Measurements from ENCODE around the gene MYL11. TPM values are rescaled to one million over a fixed set of nuclear protein-coding genes. Genes with fewer than 3 reads are reported as not detected.
A peak's percentile ranks its signal among the peaks of the same experiment; 100 is the strongest.

Gene MYL11
- total RNA-seq, 1 donor: not detected

DNA sequence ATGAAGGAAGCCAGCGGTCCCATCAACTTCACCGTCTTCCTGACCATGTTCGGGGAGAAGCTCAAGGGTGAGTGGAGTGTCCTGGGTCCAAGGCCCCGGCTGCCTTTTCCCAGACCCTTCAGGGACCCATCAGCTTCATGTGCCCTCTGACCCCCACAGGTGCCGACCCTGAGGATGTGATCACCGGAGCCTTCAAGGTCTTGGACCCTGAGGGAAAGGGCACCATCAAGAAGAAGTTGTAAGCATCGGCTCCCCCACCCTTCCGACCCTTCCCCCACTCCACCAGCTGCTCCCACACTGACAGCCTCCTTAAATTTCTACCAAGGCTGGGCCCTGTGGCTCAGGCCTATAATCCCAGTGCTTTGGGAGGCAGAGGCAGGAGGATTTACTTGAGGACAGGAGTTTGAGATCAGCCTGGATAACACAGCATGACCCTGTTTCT is 1.9 kb downstream of the MYL11 start:
- Histone ChIP-seq H3K4me3 (ENCODE audit: insufficient read depth, low read length) (no peak overlapping the region), H3K36me3 (ENCODE audit: insufficient read depth, low read length) (no peaks in the 10 kb centered on the region), H3K79me2 (ENCODE audit: insufficient read depth, low read length) (peaks cover 4% of the 10 kb centered on the region), H3K9me3 (ENCODE audit: low read depth, low read length) (no peaks in the 10 kb centered on the region), H3K27ac (ENCODE audit: low read depth, low read length) (no peak overlapping the region), H3K27me3 (ENCODE audit: insufficient read depth, low read length) (no peaks in the 10 kb centered on the region), H3K4me1 (ENCODE audit: insufficient read depth, low read length) (peaks cover 14% of the 10 kb centered on the region), H2AFZ (ENCODE audit: low read length) (no peak overlapping the region), H4K20me1 (ENCODE audit: insufficient read depth, low read length) (peaks cover 5% of the 10 kb centered on the region), H3K4me2 (ENCODE audit: insufficient read depth, low read length) (no peak overlapping the region)
- TF ChIP-seq, protein P1, sequence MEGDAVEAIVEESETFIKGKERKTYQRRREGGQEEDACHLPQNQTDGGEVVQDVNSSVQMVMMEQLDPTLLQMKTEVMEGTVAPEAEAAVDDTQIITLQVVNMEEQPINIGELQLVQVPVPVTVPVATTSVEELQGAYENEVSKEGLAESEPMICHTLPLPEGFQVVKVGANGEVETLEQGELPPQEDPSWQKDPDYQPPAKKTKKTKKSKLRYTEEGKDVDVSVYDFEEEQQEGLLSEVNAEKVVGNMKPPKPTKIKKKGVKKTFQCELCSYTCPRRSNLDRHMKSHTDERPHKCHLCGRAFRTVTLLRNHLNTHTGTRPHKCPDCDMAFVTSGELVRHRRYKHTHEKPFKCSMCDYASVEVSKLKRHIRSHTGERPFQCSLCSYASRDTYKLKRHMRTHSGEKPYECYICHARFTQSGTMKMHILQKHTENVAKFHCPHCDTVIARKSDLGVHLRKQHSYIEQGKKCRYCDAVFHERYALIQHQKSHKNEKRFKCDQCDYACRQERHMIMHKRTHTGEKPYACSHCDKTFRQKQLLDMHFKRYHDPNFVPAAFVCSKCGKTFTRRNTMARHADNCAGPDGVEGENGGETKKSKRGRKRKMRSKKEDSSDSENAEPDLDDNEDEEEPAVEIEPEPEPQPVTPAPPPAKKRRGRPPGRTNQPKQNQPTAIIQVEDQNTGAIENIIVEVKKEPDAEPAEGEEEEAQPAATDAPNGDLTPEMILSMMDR (IDR thresholded peaks at IDR 0.05; ENCODE audit: extremely low read depth, low read depth, low read length): no peak
- no peak for DNase-seq (ENCODE audit: insufficient read length, low spot score, missing footprints)

DNA sequence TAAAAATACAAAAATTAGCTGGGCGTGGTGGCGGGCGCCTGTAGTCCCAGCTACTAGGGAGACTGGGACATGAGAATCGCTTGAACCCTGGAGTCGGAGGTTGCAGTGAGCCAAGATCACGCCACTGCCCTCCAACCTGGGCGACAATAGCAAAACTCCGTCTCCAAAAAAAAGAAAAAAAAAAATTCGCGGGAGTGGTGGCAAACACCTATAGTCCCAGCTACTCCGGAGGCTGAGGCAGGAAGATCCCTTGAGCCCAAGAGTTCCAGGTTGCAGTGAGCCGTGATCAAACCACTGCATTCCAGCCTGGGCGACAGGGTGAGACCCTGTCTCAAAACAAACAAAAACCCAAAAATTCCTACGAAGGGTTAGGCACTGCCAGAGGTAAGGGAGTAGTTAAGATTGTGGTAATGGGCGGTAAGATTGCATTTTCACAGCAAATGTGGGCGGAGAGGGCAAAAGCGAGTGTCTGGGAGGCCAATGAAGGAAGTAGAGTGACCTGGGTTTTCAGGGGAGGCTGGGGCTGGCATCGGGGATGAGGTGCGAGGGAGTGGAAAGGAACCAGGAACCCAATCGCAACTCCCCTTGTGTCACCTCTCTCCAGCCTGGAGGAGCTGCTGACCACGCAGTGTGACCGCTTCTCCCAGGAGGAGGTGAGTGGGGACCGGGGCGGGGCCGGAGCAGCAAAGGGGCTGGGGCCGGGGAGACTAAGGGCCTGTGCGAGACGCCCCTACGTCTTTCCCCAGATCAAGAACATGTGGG is 2.6 kb downstream of the MYL11 start:
- H3K27ac ChIP-seq (ENCODE audit: low read depth, low read length): peak overlapping the region; percentile 91
- peak overlapping the region; percentile 88 for H3K4me3 ChIP-seq (ENCODE audit: insufficient read depth, low read length)
- H2AFZ ChIP-seq (ENCODE audit: low read length): peak overlapping the region; percentile 90
- peaks cover 4% of the 10 kb centered on the region for H3K79me2 ChIP-seq (ENCODE audit: insufficient read depth, low read length)
- TF ChIP-seq, protein P1 (IDR thresholded peaks at IDR 0.05; ENCODE audit: extremely low read depth, low read depth, low read length): no peak
- H3K36me3 ChIP-seq (ENCODE audit: insufficient read depth, low read length): no peaks in the 10 kb centered on the region
- H3K9me3 ChIP-seq (ENCODE audit: low read depth, low read length): no peaks in the 10 kb centered on the region
- H3K4me1 ChIP-seq (ENCODE audit: insufficient read depth, low read length): peaks cover 14% of the 10 kb centered on the region
- no peaks in the 10 kb centered on the region for H3K27me3 ChIP-seq (ENCODE audit: insufficient read depth, low read length)
- peaks cover 8% of the 10 kb centered on the region for H4K20me1 ChIP-seq (ENCODE audit: insufficient read depth, low read length)
- H3K4me2 ChIP-seq (ENCODE audit: insufficient read depth, low read length): peak overlapping the region; percentile 95
- no peak for DNase-seq (ENCODE audit: insufficient read length, low spot score, missing footprints)

DNA sequence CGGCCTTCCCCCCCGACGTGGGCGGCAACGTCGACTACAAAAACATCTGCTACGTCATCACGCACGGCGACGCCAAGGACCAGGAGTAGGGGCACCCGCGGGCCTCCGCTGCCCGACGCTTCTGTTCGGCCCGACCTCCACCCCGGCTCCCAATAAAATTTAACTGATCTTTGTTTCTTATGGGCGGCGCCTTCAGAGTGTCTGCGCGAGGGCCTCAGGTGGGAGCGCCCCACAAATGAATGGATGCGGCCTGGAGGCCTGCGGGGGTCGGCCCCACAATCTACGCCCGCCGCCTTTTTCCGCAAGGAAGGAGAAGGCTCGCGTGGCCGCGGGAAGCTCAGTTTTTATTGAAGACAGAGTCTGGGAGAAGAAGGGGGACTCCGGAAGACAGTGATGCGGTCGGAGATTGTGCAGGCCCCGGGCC is 3.2 kb downstream of the MYL11 start:
- Histone ChIP-seq H3K27ac (ENCODE audit: low read depth, low read length) (peak overlapping the region; percentile 91), H3K4me2 (ENCODE audit: insufficient read depth, low read length) (peak overlapping the region; percentile 95)
- TF ChIP-seq, protein P1 (IDR thresholded peaks at IDR 0.05; ENCODE audit: extremely low read depth, low read depth, low read length): no peak

More for the DNA sequence above, 3.2 kb downstream of the MYL11 start:
- peak; percentile 96 for DNase-seq (ENCODE audit: insufficient read length, low spot score, missing footprints)
- no peaks in the 10 kb centered on the region for H3K27me3 ChIP-seq (ENCODE audit: insufficient read depth, low read length)
- peaks cover 8% of the 10 kb centered on the region for H4K20me1 ChIP-seq (ENCODE audit: insufficient read depth, low read length)
- H3K4me3 ChIP-seq (ENCODE audit: insufficient read depth, low read length): peak overlapping the region; percentile 88
- no peaks in the 10 kb centered on the region for H3K9me3 ChIP-seq (ENCODE audit: low read depth, low read length)
- peaks cover 14% of the 10 kb centered on the region for H3K4me1 ChIP-seq (ENCODE audit: insufficient read depth, low read length)
- peaks cover 4% of the 10 kb centered on the region for H3K79me2 ChIP-seq (ENCODE audit: insufficient read depth, low read length)
- H2AFZ ChIP-seq (ENCODE audit: low read length): peak overlapping the region; percentile 90
- no peaks in the 10 kb centered on the region for H3K36me3 ChIP-seq (ENCODE audit: insufficient read depth, low read length)
